IPS-NIHi7 (cell line): ENCODE measurements around the gene CBFA2T3.

Source experiments
- DNase-seq: peaks from one replicate; pipeline ENCODE4 v3.0.0; 2012; ENCODE audit warnings: mixed read lengths; ENCODE audit errors: extremely low spot score

CBFA2T3 gene

DNA sequence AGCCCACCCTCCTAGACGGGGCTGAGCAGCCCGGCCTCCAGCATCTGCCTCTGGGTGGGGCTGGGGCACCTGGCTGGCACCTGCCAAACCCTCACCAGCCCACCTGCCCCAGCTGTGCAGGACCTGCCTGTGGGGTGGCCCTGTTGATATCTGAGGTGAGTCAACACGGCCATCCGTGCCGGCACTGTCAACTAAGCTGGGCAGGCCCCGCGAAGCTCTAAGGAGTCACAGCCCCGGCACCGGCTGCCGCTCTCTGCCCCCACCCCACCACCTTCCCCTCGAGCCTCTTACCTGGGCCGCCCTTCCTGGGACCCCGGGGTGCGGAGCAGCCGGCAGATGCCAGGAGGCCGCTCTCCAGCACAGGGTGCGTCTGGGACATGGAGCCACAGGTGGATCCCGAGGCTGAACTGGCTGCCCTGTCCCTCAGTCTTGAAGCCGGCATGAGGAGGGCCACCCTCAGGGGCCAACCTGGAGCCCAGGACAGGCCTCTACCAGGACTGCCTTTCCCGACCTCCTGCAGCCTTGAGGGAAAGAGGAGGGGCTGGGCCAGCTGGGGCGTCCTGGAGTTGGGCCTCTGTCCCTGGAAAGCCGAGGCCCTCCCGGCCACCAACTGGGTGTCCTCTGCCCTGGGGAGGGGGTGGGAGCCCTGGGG is 515 bp downstream of the CBFA2T3 start:
- no peak for DNase-seq

DNA sequence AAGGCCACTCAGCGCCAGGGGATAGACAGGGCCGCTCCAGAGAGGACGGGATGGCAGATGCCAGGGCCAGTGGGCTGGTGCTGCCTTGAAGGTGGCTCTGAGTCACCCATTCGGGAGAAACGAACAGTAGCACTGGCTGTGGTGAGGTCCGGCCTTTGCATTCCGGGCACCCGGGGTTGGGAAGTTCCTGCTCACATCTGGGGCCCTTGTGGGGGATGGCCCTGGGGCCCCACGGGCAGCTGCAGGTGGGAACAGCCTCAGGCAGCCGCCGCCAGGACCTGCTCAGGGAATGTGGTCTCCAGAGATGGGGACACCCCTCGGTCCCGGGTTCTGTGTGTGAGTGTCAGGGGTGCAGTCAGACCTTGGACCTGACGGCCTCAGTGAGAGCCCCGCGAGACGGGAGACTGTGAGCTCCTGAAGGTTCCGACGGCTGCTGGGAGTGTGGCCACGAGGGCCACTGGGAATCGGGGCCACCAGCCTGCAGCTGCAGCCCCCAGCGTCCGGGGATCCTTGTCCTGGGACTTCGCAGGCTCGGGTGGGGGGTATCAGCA is 1.4 kb downstream of the CBFA2T3 start:
- no peak for DNase-seq

- no peak for DNase-seq
Measured at GRCh38 chr16:88974916-88975215, 2.1 kb downstream of the CBFA2T3 start.

- no peak for DNase-seq
Measured at GRCh38 chr16:88974080-88974915, 2.7 kb downstream of the CBFA2T3 start.

GRCh38 chr16:88973415-88974050 is 3.5 kb downstream of the CBFA2T3 start:
- DNase-seq = no peak

- peak; percentile 58 for DNase-seq
Measured at GRCh38 chr16:88973007-88973410, 4.0 kb downstream of the CBFA2T3 start.

DNA sequence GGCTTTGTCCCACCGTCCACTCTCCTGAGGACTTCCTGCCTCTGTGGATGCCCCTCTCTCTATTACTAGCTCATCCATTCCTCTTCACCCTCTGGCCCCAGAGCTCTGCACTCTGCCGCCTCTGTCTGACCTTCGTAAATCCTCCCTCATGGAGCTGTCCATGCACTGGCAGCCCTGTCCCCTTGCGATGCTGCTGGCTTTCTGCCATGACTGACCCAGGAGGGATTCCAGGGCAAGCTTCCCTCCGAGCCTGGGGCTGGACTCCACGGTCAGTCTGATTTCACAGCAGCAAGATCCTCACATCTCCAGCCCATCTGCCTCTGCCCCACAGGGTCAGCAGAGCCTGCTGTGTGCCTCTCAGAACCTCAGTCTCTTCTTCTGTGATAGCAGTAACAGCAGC is 4.7 kb downstream of the CBFA2T3 start:
- no peak for DNase-seq

DNA sequence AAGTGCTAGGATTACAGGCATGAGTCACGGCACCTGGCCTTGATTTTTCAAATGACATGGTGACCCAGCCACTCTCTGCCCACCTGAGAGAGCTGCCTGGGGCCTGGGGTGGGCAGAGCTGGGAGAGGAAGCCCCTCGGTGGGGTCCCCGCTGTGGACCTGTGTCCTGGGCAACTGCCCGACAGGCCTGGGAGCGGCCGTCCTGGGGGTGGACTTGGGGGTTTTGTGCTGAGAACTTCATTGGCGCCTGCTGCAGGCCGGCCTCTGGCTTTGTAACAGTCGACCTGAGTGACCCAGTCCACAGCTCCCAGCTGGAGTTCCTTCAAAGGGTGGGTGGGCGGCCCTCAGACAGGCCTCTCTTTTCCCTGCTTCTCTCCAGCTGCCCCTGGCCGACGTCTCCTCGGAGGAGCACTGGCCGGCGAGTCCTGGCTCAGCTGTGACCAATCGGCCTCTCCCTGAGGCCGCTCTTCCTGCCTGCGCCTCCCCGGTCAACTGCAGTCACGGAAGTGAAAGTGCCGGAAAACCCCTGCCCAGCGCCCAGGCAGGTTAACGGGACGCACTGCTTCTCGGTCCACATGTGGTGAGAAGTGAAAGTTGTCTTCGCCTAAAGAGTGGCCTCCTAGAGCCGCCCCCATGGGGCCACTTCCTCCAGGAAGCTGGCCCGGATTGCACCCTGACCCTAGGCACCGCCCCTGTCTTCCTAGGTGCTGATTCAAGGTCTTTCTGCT is 5.5 kb downstream of the CBFA2T3 start:
- no peak for DNase-seq

- no peak for DNase-seq
Measured at GRCh38 chr16:88970539-88971065, 6.4 kb downstream of the CBFA2T3 start.

GRCh38 chr16:88970050-88970449 is 7.0 kb downstream of the CBFA2T3 start:
- DNase-seq = no peak

GRCh38 chr16:88969361-88969831 is 7.6 kb downstream of the CBFA2T3 start:
- no peak for DNase-seq

DNA sequence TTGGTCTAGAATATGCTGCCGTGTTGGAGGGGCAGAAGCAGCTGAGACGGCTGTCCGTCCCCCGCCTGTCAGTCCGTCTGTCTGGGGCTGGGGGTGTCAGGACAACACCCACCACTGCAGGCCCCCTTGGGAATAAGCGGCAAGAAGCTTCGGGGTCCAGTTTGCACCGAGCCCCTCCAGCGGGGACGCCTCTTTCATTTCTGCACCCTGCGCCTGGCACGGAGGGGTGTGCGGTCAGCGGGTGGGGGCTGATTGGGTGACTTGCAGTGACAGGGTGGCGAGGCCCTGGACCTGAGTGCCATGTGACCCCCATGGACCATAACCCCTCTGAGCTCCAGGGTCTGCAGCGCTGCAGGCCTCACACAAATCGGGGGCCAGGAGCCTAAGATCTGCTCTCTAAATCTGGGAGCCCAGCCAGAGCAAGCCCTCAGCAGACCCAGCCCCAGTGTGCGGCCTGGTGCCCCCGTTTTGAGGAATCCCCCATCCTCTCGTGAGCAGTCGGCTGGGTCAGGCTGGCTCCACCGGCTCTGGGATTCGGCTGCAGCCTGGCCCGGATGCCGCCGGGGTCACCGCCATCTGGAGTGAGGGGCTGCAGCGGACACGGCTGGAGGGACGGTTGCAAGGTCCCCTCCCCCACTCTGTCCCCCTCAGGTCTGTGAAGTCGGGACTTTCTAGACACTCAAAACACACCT is 8.3 kb downstream of the CBFA2T3 start:
- no peak for DNase-seq

GRCh38 chr16:88967830-88968588 is 9.0 kb downstream of the CBFA2T3 start:
- DNase-seq = no peak

DNA sequence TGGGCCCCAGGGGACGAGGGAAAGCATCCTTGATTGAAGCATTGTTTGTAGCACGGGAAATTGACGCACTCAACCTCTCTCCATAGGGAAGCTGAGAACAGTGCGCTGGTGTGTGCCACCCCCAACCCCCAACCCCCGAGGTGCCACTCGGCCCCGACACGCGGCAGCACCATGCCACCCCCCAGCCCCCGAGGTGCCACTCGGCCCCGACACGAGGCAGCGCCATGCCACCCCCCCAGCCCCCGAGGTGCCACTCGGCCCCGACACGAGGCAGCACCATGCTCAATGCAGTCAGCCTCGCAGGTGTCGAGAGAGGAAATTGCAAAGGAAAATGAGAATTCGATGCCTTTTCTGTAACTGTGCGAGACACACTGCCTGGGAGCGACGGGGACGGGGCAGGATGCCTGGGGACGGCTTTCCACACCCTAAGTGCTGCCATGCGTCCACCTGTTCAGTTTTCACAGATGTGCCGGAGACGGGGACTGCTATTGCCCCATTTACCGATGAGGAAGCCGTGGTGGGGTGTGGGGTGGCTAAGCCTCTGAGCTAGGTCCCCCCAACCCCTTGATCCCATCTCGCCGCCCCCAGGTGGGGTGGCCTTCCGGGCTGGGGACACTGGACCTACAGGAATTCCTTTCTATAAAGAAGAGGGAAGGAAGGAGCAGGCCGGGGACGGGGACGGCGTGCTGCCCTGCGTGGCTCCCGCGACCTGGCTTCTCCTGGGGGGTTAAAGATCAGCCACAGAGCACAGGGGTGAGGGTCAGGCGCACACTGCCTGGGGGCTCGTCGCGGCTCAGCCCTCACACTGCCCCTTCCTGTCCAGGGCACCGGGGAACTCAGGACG is 9.8 kb downstream of the CBFA2T3 start:
- DNase-seq = no peak

DNA sequence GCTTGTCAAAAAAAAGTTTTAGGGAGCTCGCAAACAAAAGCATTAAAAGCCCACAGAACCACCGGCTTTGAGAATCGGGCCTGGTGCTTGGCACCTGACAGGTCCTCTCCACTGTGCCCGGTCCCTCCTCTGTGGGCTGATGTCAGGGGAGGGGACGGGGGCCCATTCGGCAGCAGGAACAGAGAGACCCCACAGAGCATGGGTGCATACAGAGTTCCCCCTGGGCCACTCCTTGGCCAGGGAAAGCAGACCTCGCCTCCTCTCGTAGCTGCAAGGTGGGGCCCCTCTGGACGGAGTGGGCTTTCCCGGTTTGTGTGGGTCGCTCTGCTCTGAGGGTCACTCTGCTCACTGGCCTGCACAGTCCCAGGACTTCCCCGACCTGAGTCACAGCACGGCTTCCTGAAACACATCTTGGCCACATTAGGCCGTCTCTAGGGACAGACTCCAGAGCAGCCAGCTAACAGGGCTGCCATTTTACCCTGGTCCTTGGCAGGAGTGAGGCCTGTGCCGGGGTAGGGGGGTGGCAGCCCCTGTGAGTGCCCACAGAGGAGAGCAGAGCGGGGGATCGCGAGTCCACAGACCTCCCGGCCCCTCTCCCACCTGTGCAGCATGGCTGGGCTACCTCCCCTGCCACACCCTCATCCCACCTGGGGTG is 11.1 kb downstream of the CBFA2T3 start:
- no peak for DNase-seq

GRCh38 chr16:88965411-88965810 is 11.6 kb downstream of the CBFA2T3 start:
- DNase-seq = no peak

- DNase-seq = no peak
Measured at GRCh38 chr16:88964636-88965035, 12.4 kb downstream of the CBFA2T3 start.

GRCh38 chr16:88963583-88963982 is 13.4 kb downstream of the CBFA2T3 start:
- DNase-seq = no peak
